Prostate gland (tissue), 2 donors: ENCODE data around the gene MAMLD1.

Source experiments
- POLR2A ChIP-seq: fragments of 450-650 bp; IDR thresholded peaks from one replicate; pipeline ENCODE4 v1.6.1; 2016; ENCODE audit warnings: antibody characterized with exemption, mild to moderate bottlenecking
- POLR2AphosphoS5 ChIP-seq: sonication (generic); formaldehyde crosslinking; IDR thresholded peaks from one replicate; pipeline ENCODE4 v1.6.1; 2017; ENCODE audit warnings: antibody characterized with exemption
- TF ChIP-seq, protein P1 (sequence below), 4 experiments: fragments of 200-600 bp in 2 of 4; fragments of 450-650 bp in 2 of 4; sonication (generic) in 2 of 4; IDR thresholded peaks; 1 replicate in 3 of 4; 2 replicates in 1 of 4; pipeline ENCODE4 v1.5.1; 2016 to 2019; ENCODE audit warnings: antibody characterized with exemption in 4 of 4, mild to moderate bottlenecking in 2 of 4, moderate library complexity in 2 of 4

DNA sequence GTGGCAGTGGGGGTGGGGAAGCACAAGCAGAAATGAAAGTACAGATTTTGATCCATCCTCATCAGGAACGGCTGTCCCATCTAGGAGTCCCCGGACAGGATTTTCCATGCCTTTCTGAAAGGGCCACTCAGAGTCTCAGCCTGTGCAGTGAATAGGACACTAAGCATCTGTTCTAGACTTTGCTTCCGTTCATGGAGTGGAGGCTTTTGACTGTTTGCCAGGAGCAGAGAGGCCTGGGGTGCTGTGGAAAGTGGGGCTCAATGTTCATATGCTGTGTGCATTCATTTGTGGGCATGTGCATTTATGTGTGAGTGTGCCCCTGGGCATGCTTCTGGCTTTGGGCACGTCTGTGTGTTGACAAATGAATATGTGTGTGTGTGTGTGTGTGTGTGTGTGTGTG lies 25.6 kb upstream of the MAMLD1 start:
- TF ChIP-seq, protein P1, sequence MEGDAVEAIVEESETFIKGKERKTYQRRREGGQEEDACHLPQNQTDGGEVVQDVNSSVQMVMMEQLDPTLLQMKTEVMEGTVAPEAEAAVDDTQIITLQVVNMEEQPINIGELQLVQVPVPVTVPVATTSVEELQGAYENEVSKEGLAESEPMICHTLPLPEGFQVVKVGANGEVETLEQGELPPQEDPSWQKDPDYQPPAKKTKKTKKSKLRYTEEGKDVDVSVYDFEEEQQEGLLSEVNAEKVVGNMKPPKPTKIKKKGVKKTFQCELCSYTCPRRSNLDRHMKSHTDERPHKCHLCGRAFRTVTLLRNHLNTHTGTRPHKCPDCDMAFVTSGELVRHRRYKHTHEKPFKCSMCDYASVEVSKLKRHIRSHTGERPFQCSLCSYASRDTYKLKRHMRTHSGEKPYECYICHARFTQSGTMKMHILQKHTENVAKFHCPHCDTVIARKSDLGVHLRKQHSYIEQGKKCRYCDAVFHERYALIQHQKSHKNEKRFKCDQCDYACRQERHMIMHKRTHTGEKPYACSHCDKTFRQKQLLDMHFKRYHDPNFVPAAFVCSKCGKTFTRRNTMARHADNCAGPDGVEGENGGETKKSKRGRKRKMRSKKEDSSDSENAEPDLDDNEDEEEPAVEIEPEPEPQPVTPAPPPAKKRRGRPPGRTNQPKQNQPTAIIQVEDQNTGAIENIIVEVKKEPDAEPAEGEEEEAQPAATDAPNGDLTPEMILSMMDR (IDR thresholded peaks at IDR 0.05): no peak
- TF ChIP-seq POLR2A (no peak), POLR2AphosphoS5 (no peak)
